ENCODE measurements around the gene IFTAP.

IFTAP gene

GRCh38 chr11:36628765-36629244 is 34.5 kb downstream of the IFTAP start:
- ATAC-seq (ENCODE audit: low read depth), result no peak
- Histone ChIP-seq H3K27me3 (ENCODE audit: insufficient read depth, poor library complexity, severe bottlenecking) (no peaks in the 10 kb centered on the region), H3K4me3 (ENCODE audit: severe bottlenecking) (no peak overlapping the region), H3K9me3 (ENCODE audit: severe bottlenecking) (no peaks in the 10 kb centered on the region), H3K36me3 (ENCODE audit: low read depth) (no peaks in the 10 kb centered on the region), H3K27ac (ENCODE audit: poor library complexity, severe bottlenecking) (no peak overlapping the region), H3K4me1 (ENCODE audit: insufficient read depth, poor library complexity, severe bottlenecking) (no peaks in the 10 kb centered on the region)
- TF ChIP-seq CTCF (IDR thresholded peaks at IDR 0.05; ENCODE audit: poor library complexity, severe bottlenecking), result no peak
- no peak for DNase-seq (ENCODE audit: low spot score)

GRCh38 chr11:36631774-36632173 is 37.5 kb downstream of the IFTAP start:
- Histone ChIP-seq H3K9me3 (ENCODE audit: severe bottlenecking) (no peaks in the 10 kb centered on the region), H3K27me3 (ENCODE audit: insufficient read depth, poor library complexity, severe bottlenecking) (no peaks in the 10 kb centered on the region), H3K27ac (ENCODE audit: poor library complexity, severe bottlenecking) (no peak overlapping the region), H3K4me1 (ENCODE audit: insufficient read depth, poor library complexity, severe bottlenecking) (no peaks in the 10 kb centered on the region), H3K4me3 (ENCODE audit: severe bottlenecking) (no peak overlapping the region), H3K36me3 (ENCODE audit: low read depth) (no peaks in the 10 kb centered on the region)
- no peak for TF ChIP-seq CTCF (IDR thresholded peaks at IDR 0.05; ENCODE audit: poor library complexity, severe bottlenecking)
- DNase-seq (ENCODE audit: low spot score) (no peak), ATAC-seq (ENCODE audit: low read depth) (no peak)

- no peaks in the 10 kb centered on the region for H3K9me3 ChIP-seq (ENCODE audit: severe bottlenecking)
- H3K27ac ChIP-seq (ENCODE audit: poor library complexity, severe bottlenecking), result no peak overlapping the region
- H3K4me1 ChIP-seq (ENCODE audit: insufficient read depth, poor library complexity, severe bottlenecking), result no peaks in the 10 kb centered on the region
- H3K36me3 ChIP-seq (ENCODE audit: low read depth), result no peaks in the 10 kb centered on the region
- H3K4me3 ChIP-seq (ENCODE audit: severe bottlenecking), result no peak overlapping the region
- ATAC-seq (ENCODE audit: low read depth), result no peak
- no peaks in the 10 kb centered on the region for H3K27me3 ChIP-seq (ENCODE audit: insufficient read depth, poor library complexity, severe bottlenecking)
- no peak for DNase-seq (ENCODE audit: low spot score)
- TF ChIP-seq CTCF (IDR thresholded peaks at IDR 0.05; ENCODE audit: poor library complexity, severe bottlenecking), result no peak
Measured at GRCh38 chr11:36635066-36635862, 41.0 kb downstream of the IFTAP start.

GRCh38 chr11:36638556-36638955 is 44.3 kb downstream of the IFTAP start:
- DNase-seq (ENCODE audit: low spot score) (no peak), ATAC-seq (ENCODE audit: low read depth) (no peak)
- no peaks in the 10 kb centered on the region for H3K9me3 ChIP-seq (ENCODE audit: severe bottlenecking)
- no peak for TF ChIP-seq CTCF (IDR thresholded peaks at IDR 0.05; ENCODE audit: poor library complexity, severe bottlenecking)
- H3K27me3 ChIP-seq (ENCODE audit: insufficient read depth, poor library complexity, severe bottlenecking), result no peaks in the 10 kb centered on the region
- no peaks in the 10 kb centered on the region for H3K36me3 ChIP-seq (ENCODE audit: low read depth)
- no peak overlapping the region for H3K4me3 ChIP-seq (ENCODE audit: severe bottlenecking)
- no peaks in the 10 kb centered on the region for H3K4me1 ChIP-seq (ENCODE audit: insufficient read depth, poor library complexity, severe bottlenecking)
- H3K27ac ChIP-seq (ENCODE audit: poor library complexity, severe bottlenecking), result no peak overlapping the region
